OCI-LY3 (cell line): ENCODE data around the gene PRKCQ.

ENCODE experiments used
- EZH2phosphoT487 ChIP-seq: fragments of 200-600 bp; shearing (Covaris generic); IDR thresholded peaks from 2 replicates; pipeline ENCODE4 v1.6.1; 2018; ENCODE audit warnings: antibody characterized with exemption, mixed run types, low read depth
- TF ChIP-seq, protein P1 (sequence below): fragments of 200-600, 300-600 bp; sonication (generic); IDR thresholded peaks from 2 replicates; pipeline ENCODE4 v1.5.1; 2014; ENCODE audit warnings: antibody characterized with exemption, low read length, low read depth

DNA sequence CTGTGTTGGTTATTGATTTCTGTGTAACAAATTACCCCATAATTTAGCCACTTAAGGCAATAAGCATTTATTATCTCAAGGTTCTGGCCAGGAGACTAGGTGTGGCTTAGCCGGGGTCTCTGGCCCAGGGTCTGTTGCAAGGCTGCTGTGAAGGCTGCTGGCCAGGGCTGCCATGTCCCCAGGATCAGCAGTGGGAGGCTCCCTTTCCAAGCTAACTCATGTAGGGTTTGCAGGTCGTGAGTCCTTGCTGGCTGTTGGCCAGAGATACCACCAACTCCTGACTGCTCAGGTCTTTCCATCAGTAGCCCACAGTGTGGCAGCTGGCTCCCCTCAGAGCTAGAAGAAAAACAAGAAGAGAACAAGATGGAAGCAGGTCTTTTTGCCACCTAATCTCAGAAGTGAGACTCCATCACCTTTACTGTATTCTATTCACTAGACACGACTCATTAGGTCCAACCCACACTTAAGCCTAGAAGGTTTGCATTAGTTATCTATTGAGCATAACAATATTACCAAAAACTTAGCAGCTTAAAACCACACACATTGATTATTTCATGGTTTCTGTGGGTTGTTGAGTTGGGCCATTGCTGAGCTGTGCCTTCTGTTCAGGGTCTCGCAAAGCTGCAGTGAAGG, 191.7 kb downstream of the PRKCQ start:
- TF ChIP-seq, protein P1, sequence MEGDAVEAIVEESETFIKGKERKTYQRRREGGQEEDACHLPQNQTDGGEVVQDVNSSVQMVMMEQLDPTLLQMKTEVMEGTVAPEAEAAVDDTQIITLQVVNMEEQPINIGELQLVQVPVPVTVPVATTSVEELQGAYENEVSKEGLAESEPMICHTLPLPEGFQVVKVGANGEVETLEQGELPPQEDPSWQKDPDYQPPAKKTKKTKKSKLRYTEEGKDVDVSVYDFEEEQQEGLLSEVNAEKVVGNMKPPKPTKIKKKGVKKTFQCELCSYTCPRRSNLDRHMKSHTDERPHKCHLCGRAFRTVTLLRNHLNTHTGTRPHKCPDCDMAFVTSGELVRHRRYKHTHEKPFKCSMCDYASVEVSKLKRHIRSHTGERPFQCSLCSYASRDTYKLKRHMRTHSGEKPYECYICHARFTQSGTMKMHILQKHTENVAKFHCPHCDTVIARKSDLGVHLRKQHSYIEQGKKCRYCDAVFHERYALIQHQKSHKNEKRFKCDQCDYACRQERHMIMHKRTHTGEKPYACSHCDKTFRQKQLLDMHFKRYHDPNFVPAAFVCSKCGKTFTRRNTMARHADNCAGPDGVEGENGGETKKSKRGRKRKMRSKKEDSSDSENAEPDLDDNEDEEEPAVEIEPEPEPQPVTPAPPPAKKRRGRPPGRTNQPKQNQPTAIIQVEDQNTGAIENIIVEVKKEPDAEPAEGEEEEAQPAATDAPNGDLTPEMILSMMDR = no peak
- no peak for TF ChIP-seq EZH2phosphoT487
